ENCODE results near the gene ITGB2.

The ITGB2 gene

GRCh38 chr21:44853601-44854390 is 66.9 kb downstream of the ITGB2 start:
- DNase-seq (ENCODE audit: low read depth) = no peak
- H3K4me3 ChIP-seq (ENCODE audit: low read length) = no peak overlapping the region
- TF ChIP-seq, protein P1, sequence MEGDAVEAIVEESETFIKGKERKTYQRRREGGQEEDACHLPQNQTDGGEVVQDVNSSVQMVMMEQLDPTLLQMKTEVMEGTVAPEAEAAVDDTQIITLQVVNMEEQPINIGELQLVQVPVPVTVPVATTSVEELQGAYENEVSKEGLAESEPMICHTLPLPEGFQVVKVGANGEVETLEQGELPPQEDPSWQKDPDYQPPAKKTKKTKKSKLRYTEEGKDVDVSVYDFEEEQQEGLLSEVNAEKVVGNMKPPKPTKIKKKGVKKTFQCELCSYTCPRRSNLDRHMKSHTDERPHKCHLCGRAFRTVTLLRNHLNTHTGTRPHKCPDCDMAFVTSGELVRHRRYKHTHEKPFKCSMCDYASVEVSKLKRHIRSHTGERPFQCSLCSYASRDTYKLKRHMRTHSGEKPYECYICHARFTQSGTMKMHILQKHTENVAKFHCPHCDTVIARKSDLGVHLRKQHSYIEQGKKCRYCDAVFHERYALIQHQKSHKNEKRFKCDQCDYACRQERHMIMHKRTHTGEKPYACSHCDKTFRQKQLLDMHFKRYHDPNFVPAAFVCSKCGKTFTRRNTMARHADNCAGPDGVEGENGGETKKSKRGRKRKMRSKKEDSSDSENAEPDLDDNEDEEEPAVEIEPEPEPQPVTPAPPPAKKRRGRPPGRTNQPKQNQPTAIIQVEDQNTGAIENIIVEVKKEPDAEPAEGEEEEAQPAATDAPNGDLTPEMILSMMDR (conservative IDR thresholded peaks at IDR 0.05; ENCODE audit: low read length) = no peak

GRCh38 chr21:44850905-44851657 is 69.6 kb downstream of the ITGB2 start:
- DNase-seq (ENCODE audit: low read depth) = no peak
- TF ChIP-seq, protein P1 (conservative IDR thresholded peaks at IDR 0.05; ENCODE audit: low read length) = no peak
- H3K4me3 ChIP-seq (ENCODE audit: low read length) = no peak overlapping the region

GRCh38 chr21:44850208-44850800 is 70.4 kb downstream of the ITGB2 start:
- H3K4me3 ChIP-seq (ENCODE audit: low read length) = no peak overlapping the region
- TF ChIP-seq, protein P1 (conservative IDR thresholded peaks at IDR 0.05; ENCODE audit: low read length) = no peak
- DNase-seq (ENCODE audit: low read depth) = no peak

DNA sequence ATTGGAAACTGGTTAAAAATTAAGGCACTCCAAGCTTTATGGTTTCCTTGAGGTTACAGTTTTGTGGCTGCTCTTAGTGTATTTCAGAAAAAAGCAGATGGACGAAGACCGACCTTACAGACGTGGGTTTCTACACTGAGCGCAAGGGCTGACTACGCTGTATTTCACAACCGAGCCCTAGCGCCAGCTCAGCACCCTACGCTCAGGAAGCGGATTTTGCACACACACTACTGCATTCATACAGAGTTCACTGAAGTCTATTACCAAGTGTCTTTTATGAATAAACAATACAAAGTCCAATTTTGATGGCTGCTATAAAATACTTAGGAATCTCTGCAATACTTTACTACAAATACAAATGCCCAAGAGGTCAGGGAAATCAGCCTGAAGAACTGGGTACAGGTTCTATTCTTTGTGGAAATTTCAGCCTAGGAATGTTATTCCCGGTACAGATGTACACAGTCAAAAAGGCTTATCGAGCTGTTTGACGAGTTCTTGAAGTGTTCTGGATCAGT is 71.0 kb downstream of the ITGB2 start:
- TF ChIP-seq, protein P1 (conservative IDR thresholded peaks at IDR 0.05; ENCODE audit: low read length) = no peak
- no peak overlapping the region for H3K4me3 ChIP-seq (ENCODE audit: low read length)
- no peak for DNase-seq (ENCODE audit: low read depth)

- H3K4me3 ChIP-seq (ENCODE audit: low read length) = no peak overlapping the region
- TF ChIP-seq, protein P1 (conservative IDR thresholded peaks at IDR 0.05; ENCODE audit: low read length) = no peak
- no peak for DNase-seq (ENCODE audit: low read depth)
Measured at GRCh38 chr21:44848821-44849521, 71.7 kb downstream of the ITGB2 start.

DNA sequence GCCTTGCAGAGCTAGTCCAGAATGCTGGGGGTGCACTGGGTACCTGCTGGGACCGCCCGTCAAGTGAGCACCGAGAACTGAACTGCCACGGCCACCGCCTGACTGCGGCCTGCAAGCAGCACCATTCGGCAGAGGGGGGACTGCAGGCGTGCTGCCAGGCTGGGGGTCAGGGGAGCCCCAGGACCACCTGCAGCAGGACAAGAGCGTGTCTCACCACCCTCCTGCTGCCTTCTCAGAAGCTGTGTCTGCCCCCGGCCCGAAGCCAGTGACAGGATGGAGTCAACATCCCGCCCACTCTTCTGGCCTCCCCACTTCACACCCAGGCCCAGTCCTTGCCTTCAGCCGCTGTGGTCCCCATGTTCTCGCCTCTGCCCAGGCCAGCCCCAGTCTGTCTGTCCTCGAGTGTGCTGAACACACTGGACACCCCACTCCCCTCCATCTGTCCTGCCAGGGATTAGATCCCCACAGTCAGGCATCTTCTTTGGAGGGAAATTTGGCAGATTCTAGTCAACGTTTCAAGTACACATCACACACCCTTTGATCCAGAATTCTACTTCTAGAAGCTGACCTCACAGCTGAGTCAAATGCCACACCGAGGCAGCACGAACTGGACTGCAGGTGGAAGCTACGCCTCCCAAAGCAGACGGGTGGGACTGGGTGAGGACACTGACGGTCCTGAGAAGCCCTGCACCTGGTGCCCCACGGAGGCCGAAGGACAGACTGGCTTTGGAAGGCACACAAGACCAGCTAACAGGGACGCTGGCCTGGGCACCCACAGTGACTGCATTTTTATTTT is 73.2 kb downstream of the ITGB2 start:
- TF ChIP-seq, protein P1 (conservative IDR thresholded peaks at IDR 0.05; ENCODE audit: low read length) = no peak
- H3K4me3 ChIP-seq (ENCODE audit: low read length) = no peak overlapping the region
- DNase-seq (ENCODE audit: low read depth) = no peak

Measured in AG10803 (cell line).